ENCODE results near the gene PCID2. TPM values are rescaled to one million over a fixed set of nuclear protein-coding genes. Genes with fewer than 3 reads are reported as not detected.

Gene PCID2
- polyA plus RNA-seq, 1 donor from 2014 or later, result 81.3 TPM

DNA sequence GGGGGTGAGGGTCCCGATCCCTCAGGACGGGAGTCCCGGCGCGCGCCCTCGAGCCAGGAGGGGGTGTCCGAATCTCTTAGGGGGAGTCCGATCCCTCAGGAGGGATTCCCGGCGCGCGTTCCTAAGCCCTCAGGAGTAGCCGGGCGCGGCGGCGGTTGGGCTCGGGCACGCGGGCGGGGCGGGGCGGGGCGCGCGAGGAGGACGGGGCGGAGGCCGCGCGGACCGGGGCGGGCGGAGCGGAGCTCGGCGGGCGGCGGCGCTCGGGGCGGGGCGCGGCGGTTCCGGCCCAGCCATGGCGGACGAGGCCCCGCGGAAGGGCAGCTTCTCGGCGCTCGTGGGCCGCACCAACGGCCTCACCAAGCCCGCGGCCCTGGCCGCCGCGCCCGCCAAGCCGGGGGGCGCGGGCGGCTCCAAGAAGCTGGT is 878 bp upstream of the PCID2 start, which contains the start of gene CUL4A:
TSS of gene CUL4A (plus strand) at position 278 of the 423 bp plus-strand sequence. CDS start at position 293, 15 bp downstream.
- Histone ChIP-seq H3K79me2 (replicated peaks; ENCODE audit: insufficient read depth, low read length) (peaks cover 75% of the 10 kb centered on the region), H3F3A (ENCODE audit: insufficient read depth, low read length, poor library complexity, severe bottlenecking) (no peaks in the 10 kb centered on the region), H2AFZ (ENCODE audit: low read depth, low read length) (peak within 1 kb of the TSS; percentile 82), H3K27ac (ENCODE audit: low read length) (peak within 1 kb of the TSS; percentile 98), H3K9ac (ENCODE audit: low read length) (peak within 1 kb of the TSS; percentile 98), H3K36me3 (ENCODE audit: insufficient read depth, low read length) (no peaks in the 10 kb centered on the region), H3K9me3 (ENCODE audit: low read length) (no peaks in the 10 kb centered on the region), H3K27me3 (ENCODE audit: insufficient read depth, low read depth, low read length) (no peaks in the 10 kb centered on the region), H4K20me1 (ENCODE audit: insufficient read depth) (no peaks in the 10 kb centered on the region), H3K4me3 (ENCODE audit: low read length) (peak within 1 kb of the TSS; percentile 98), H3K9me2 (ENCODE audit: insufficient read depth, low read length) (no peaks in the 10 kb centered on the region), H3K4me2 (ENCODE audit: low read length) (peak within 1 kb of the TSS; percentile 91)
- TF ChIP-seq EZH2 (IDR thresholded peaks at IDR 0.05; ENCODE audit: borderline replicate concordance, insufficient read depth, low read length, poor library complexity, severe bottlenecking), result no peak
- TF ChIP-seq SMC3 (conservative IDR thresholded peaks at IDR 0.05; ENCODE audit: poor library complexity), result no peak

DNA sequence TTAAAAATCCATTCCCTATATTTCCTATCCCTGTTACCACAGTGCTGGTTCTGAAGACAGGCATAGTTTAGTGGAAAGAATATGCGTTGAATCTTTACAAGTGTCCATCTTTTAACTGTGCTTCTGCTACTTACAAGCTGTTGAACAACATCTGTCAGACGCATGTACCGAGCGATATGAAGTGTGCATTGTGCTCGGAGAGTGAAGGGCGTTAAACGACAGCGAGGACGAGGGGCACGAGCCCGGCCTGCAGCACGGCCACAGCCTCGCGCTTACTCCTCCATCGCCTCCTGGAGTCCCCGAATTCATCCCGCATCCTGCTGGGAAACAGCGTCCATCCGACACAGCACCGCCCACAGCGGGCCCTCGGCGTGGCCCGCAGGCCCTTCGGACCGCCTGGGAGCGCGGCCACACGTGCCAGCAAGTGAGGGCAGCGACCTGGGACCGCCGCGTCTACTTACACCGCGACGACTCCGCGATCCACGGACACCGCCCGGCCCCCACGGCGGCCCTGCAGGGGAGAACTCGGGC is 514 bp downstream of the PCID2 start:
- peak overlapping the region; percentile 98 for H3K27ac ChIP-seq (ENCODE audit: low read length)
- H3K9me3 ChIP-seq (ENCODE audit: low read length), result no peaks in the 10 kb centered on the region

DNA sequence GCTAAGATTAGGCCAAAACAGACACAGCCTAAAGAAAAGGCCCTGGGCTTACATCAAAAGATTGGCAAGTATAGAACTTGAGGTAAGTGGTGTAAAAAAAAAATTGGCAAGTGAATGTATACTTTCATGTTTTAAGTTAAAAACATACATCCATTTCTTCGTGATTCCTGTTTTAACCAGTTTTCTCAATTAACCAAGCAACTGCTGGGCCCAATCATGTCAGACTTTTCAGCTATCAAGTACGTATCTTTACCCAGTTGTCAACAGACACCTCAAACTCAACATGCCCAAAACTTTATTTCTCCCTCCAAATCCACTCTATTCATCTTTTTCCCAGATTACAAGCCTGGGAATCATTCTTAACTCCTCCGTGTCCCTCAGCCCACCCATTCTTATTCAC is 1.0 kb downstream of the PCID2 start:
- H3F3A ChIP-seq (ENCODE audit: insufficient read depth, low read length, poor library complexity, severe bottlenecking), result no peaks in the 10 kb centered on the region
- no peak overlapping the region for H2AFZ ChIP-seq (ENCODE audit: low read depth, low read length)
- H3K27ac ChIP-seq (ENCODE audit: low read length), result peak overlapping the region; percentile 98
- H3K9me2 ChIP-seq (ENCODE audit: insufficient read depth, low read length), result no peaks in the 10 kb centered on the region
- peak overlapping the region; percentile 98 for H3K9ac ChIP-seq (ENCODE audit: low read length)
- peaks cover 68% of the 10 kb centered on the region for H3K79me2 ChIP-seq (replicated peaks; ENCODE audit: insufficient read depth, low read length)
- H3K36me3 ChIP-seq (ENCODE audit: insufficient read depth, low read length), result no peaks in the 10 kb centered on the region
- H4K20me1 ChIP-seq (ENCODE audit: insufficient read depth), result no peaks in the 10 kb centered on the region
- no peaks in the 10 kb centered on the region for H3K27me3 ChIP-seq (ENCODE audit: insufficient read depth, low read depth, low read length)
- H3K4me3 ChIP-seq (ENCODE audit: low read length), result peak overlapping the region; percentile 98
- TF ChIP-seq POLR2AphosphoS5 (IDR thresholded peaks at IDR 0.05) (no peak), EP300 (conservative IDR thresholded peaks at IDR 0.05; ENCODE audit: poor library complexity, severe bottlenecking) (no peak), SMC3 (conservative IDR thresholded peaks at IDR 0.05; ENCODE audit: poor library complexity) (no peak), EZH2 (IDR thresholded peaks at IDR 0.05; ENCODE audit: borderline replicate concordance, insufficient read depth, low read length, poor library complexity, severe bottlenecking) (no peak), MXI1 (conservative IDR thresholded peaks at IDR 0.05; ENCODE audit: poor library complexity, severe bottlenecking) (no peak), TAF1 (IDR thresholded peaks at IDR 0.05; ENCODE audit: low read depth) (no peak), REST (IDR thresholded peaks at IDR 0.05; ENCODE audit: borderline replicate concordance) (no peak), RAD21 (conservative IDR thresholded peaks at IDR 0.05) (no peak)
- TF ChIP-seq, protein P1, sequence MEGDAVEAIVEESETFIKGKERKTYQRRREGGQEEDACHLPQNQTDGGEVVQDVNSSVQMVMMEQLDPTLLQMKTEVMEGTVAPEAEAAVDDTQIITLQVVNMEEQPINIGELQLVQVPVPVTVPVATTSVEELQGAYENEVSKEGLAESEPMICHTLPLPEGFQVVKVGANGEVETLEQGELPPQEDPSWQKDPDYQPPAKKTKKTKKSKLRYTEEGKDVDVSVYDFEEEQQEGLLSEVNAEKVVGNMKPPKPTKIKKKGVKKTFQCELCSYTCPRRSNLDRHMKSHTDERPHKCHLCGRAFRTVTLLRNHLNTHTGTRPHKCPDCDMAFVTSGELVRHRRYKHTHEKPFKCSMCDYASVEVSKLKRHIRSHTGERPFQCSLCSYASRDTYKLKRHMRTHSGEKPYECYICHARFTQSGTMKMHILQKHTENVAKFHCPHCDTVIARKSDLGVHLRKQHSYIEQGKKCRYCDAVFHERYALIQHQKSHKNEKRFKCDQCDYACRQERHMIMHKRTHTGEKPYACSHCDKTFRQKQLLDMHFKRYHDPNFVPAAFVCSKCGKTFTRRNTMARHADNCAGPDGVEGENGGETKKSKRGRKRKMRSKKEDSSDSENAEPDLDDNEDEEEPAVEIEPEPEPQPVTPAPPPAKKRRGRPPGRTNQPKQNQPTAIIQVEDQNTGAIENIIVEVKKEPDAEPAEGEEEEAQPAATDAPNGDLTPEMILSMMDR (IDR thresholded peaks at IDR 0.05; ENCODE audit: poor library complexity, severe bottlenecking), result no peak
- peak overlapping the region; percentile 92 for H3K4me2 ChIP-seq (ENCODE audit: low read length)
- no peaks in the 10 kb centered on the region for H3K9me3 ChIP-seq (ENCODE audit: low read length)

More for the DNA sequence above, 514 bp downstream of the PCID2 start:
- Histone ChIP-seq H3K27me3 (ENCODE audit: insufficient read depth, low read depth, low read length) (no peaks in the 10 kb centered on the region), H4K20me1 (ENCODE audit: insufficient read depth) (no peaks in the 10 kb centered on the region), H2AFZ (ENCODE audit: low read depth, low read length) (peak overlapping the region; percentile 23), H3K4me2 (ENCODE audit: low read length) (peak overlapping the region; percentile 92), H3K79me2 (replicated peaks; ENCODE audit: insufficient read depth, low read length) (peaks cover 69% of the 10 kb centered on the region), H3K4me3 (ENCODE audit: low read length) (peak overlapping the region; percentile 98), H3F3A (ENCODE audit: insufficient read depth, low read length, poor library complexity, severe bottlenecking) (no peaks in the 10 kb centered on the region), H3K9ac (ENCODE audit: low read length) (peak overlapping the region; percentile 98), H3K9me2 (ENCODE audit: insufficient read depth, low read length) (no peaks in the 10 kb centered on the region), H3K36me3 (ENCODE audit: insufficient read depth, low read length) (no peaks in the 10 kb centered on the region)
- TF ChIP-seq TAF1 (IDR thresholded peaks at IDR 0.05; ENCODE audit: low read depth) (no peak), POLR2AphosphoS5 (IDR thresholded peaks at IDR 0.05) (peak; percentile 10)
- TF ChIP-seq, protein P1 (IDR thresholded peaks at IDR 0.05; ENCODE audit: poor library complexity, severe bottlenecking), result no peak
